ENCODE results near the gene KIAA2012. TPM values are rescaled to one million over a fixed set of nuclear protein-coding genes. Genes with fewer than 3 reads are reported as not detected.

The KIAA2012 gene
- total and polyA plus RNA-seq, 4 donors: under 0.01 to 0.61 (median 0.42) TPM

- TF ChIP-seq ZBTB33 (IDR thresholded peaks at IDR 0.05) (no peak), HNF4A (conservative IDR thresholded peaks at IDR 0.05) (no peak), YY1 (IDR thresholded peaks at IDR 0.05) (no peak), RXRA (IDR thresholded peaks at IDR 0.05) (no peak), NR2F2 (IDR thresholded peaks at IDR 0.05) (no peak), FOXA1 (IDR thresholded peaks at IDR 0.05) (no peak), HNF4G (IDR thresholded peaks at IDR 0.05) (no peak)
Measured at GRCh38 chr2:202164411-202164810, 91.4 kb downstream of the KIAA2012 start (continued).

GRCh38 chr2:202165208-202165607, 92.2 kb downstream of the KIAA2012 start:
- Histone ChIP-seq H3K27ac (ENCODE audit: low read depth in 1 of 2, low read length in 2 of 2) (no peak overlapping the region), H3K9me3 (ENCODE audit: control insufficient read depth in 4 of 4, low read length in 3 of 4) (no peaks in the 10 kb centered on the region), H3K4me1 (ENCODE audit: control insufficient read depth in 4 of 4, insufficient read depth in 4 of 4, low read length in 3 of 4) (no peaks in the 10 kb centered on the region), H3K9ac (ENCODE audit: low read depth in 1 of 2, low read length in 2 of 2) (no peak overlapping the region), H3K4me3 (ENCODE audit: low read depth in 1 of 3, low read length in 3 of 3) (no peak overlapping the region), H3K36me3 (ENCODE audit: control insufficient read depth in 4 of 4, insufficient read depth in 3 of 4, low read depth in 1 of 4, low read length in 3 of 4) (no peaks in the 10 kb centered on the region), H3K27me3 (ENCODE audit: control insufficient read depth in 4 of 4, insufficient read depth in 4 of 4, low read length in 3 of 4) (no peaks in the 10 kb centered on the region)
- 79% methylated on average over 5 of the region's 5 CpGs for WGBS
- DNase-seq (ENCODE audit: low spot score): no peak
- TF ChIP-seq GABPA (IDR thresholded peaks at IDR 0.05 in 1 of 2, conservative IDR thresholded peaks at IDR 0.05 in 1 of 2): no peak
- TF ChIP-seq REST (IDR thresholded peaks at IDR 0.05): no peak
- no peak for TF ChIP-seq FOXA1 (IDR thresholded peaks at IDR 0.05)
- TF ChIP-seq HNF4A (conservative IDR thresholded peaks at IDR 0.05): no peak
- TF ChIP-seq JUND (IDR thresholded peaks at IDR 0.05): no peak
- TF ChIP-seq NR2F2 (IDR thresholded peaks at IDR 0.05): no peak
- no peak for TF ChIP-seq EGR1 (IDR thresholded peaks at IDR 0.05; ENCODE audit: low read depth in 2 of 2)
- TF ChIP-seq HNF4G (IDR thresholded peaks at IDR 0.05): no peak
- TF ChIP-seq TAF1 (conservative IDR thresholded peaks at IDR 0.05): no peak
- TF ChIP-seq ATF3 (IDR thresholded peaks at IDR 0.05): no peak
- no peak for TF ChIP-seq SP1 (IDR thresholded peaks at IDR 0.05)
- TF ChIP-seq ZBTB33 (IDR thresholded peaks at IDR 0.05): no peak
- TF ChIP-seq RAD21 (IDR thresholded peaks at IDR 0.05): no peak
